Mucosa of stomach (tissue), 1 donor: Measurements from ENCODE around the gene RCL1.
"Not testable (repeated sequence)": the region's sequence is repeated elsewhere in the genome, so short reads cannot be mapped to it uniquely, and the experiment has no call there.

ENCODE experiments used
- H3K27me3 ChIP-seq: one replicate; pipeline ENCODE4 v1.7.0; 2013; ENCODE audit warnings: mild to moderate bottlenecking, low read length; ENCODE audit not compliant: control insufficient read depth, insufficient read depth
- H3K36me3 ChIP-seq: one replicate; pipeline ENCODE4 v1.7.0; 2013; ENCODE audit warnings: low read length; ENCODE audit not compliant: control insufficient read depth, insufficient read depth
- H3K4me1 ChIP-seq: one replicate; pipeline ENCODE4 v1.7.0; 2013; ENCODE audit warnings: mild to moderate bottlenecking, low read length; ENCODE audit not compliant: control insufficient read depth, insufficient read depth
- H3K4me3 ChIP-seq: one replicate; pipeline ENCODE4 v1.7.0; 2013; ENCODE audit warnings: low read length
- H3K9ac ChIP-seq: one replicate; pipeline ENCODE4 v1.7.0; 2013; ENCODE audit warnings: mild to moderate bottlenecking, low read length, moderate library complexity
- H3K9me3 ChIP-seq: one replicate; pipeline ENCODE4 v1.7.0; 2013; ENCODE audit warnings: mild to moderate bottlenecking, low read length, moderate library complexity; ENCODE audit not compliant: control insufficient read depth
- donor health status: Pancreatic carcinoma.

RCL1 gene, protein sequence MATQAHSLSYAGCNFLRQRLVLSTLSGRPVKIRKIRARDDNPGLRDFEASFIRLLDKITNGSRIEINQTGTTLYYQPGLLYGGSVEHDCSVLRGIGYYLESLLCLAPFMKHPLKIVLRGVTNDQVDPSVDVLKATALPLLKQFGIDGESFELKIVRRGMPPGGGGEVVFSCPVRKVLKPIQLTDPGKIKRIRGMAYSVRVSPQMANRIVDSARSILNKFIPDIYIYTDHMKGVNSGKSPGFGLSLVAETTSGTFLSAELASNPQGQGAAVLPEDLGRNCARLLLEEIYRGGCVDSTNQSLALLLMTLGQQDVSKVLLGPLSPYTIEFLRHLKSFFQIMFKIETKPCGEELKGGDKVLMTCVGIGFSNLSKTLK

DNA sequence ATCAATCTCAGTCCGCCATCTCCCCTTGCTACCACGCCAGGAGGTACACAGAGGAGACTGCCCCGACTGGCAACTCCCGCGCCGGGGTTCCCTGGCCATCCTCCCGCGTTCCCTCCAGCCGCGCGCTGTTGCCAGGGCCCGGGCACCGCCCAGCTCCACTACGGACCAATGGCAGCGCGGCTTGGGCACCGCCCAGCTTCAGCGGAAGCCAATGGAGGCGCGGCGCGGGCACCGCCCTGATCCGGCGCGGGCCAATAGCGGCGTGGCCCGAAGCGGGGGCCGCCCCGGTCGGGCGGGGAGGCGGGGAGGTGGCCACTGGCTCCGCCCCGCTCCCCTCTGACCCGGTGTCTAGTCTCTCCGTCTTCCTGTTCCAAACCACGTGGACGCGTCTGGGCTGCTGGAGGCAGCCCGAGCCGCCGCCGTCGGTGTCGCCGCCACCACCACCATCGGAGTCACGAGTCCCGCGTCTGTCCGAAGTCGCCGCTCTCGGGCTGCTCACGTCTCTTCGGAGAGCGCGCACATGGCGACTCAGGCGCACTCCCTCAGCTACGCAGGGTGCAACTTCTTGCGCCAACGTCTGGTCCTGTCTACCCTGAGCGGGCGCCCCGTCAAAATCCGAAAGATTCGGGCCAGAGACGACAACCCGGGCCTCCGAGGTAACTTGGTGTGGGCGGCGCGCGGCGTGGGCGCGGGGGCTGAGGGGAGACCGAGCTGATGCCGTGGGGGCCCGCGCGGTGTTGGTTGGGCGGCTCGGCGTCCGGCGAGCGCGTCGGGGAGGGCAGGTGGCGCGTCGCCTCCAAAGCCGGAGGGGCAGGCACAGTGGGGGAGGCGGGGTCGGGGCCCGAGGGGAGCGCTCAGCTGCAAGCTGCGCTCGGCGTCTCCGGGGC, at the start of gene RCL1:
Gene RCL1 (plus strand): TSS at position 373 of the 887 bp plus-strand sequence. CDS start 148 bp downstream, at position 521.
- H3K27me3 ChIP-seq, result no peaks in the 10 kb centered on the region
- peaks cover 15% of the 10 kb centered on the region for H3K4me1 ChIP-seq
- no peaks in the 10 kb centered on the region for H3K36me3 ChIP-seq
- H3K4me3 ChIP-seq, result peak within 1 kb of the TSS; percentile 75
- H3K9me3 ChIP-seq, result no peaks in the 10 kb centered on the region
- H3K9ac ChIP-seq, result peak within 1 kb of the TSS; percentile 75

DNA sequence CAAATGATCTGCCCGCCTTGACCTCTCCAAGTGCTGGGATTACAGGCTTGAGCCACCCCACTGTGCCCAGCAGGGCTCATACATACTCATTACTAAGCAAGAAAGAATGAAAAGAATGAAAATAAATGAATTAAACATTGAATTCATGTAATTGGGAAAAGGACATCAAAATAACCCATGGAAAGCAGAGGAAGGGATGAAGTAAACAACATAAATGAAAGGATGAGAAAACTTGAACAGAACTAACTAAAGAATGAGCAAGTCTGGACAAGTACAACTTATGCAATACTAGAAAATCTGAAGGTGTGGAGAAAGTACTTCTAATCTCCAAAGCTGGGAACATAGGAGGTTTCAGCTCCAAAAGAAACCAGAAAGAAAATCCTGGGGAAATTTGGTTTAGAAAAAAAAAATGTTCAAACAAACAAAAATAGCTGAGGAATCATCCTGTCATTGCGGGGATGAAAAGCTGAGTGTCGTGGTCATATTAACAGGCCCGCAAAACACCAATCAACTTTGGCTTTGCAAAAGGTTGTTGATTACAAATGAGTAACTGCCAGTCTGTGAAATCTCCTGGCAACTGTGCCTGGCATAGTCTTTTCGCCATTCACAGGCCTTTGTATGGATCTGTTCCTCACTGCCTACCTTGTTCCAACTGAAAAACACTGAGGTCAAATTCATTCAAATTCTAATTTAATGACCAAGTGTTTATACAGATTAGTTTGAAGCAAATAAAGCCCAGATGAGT, 49.4 kb upstream of the RCL1 start:
- H3K4me1 ChIP-seq, result peaks cover 12% of the 10 kb centered on the region
- no peak overlapping the region for H3K9ac ChIP-seq
- no peaks in the 10 kb centered on the region for H3K27me3 ChIP-seq
- no peak overlapping the region for H3K4me3 ChIP-seq
- H3K36me3 ChIP-seq, result no peaks in the 10 kb centered on the region
- no peaks in the 10 kb centered on the region for H3K9me3 ChIP-seq

DNA sequence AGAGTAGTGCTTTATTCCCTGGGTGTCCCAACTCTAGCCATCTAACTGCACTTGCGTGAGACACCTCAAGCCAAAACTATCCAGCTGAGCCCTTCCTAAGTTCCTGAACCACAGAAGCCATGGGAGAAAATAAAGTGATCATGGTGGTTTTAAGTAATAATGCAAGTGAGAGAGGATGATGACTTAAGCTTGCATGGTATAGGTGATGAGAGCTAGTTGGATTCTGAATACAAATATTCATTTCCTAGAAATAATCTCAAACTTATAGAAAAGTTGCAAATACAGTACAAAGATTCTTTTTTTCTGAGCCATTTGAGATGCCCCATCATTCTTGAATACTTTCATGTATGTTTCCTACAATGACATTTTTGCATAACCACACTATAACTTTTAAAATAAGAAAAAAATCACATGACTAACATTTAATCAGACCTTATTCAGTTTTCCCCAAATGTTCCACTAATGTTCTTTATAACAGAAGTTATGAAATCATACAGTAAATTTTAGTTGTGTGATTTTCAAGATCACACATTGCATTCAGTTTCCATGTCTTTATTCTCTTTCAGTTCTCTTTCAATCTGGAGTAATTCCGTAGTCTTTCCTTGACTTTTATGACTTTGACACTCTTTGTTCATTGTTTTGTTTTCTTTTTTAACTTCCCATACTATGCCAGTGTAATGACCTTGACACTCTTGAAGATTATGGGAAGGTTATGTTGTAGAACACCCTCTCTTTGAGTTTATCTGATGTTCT, 46.3 kb upstream of the RCL1 start:
- no peaks in the 10 kb centered on the region for H3K36me3 ChIP-seq
- H3K4me3 ChIP-seq, result no peak overlapping the region
- no peaks in the 10 kb centered on the region for H3K27me3 ChIP-seq
- peaks cover 6% of the 10 kb centered on the region for H3K4me1 ChIP-seq
- H3K9ac ChIP-seq, result no peak overlapping the region
- no peaks in the 10 kb centered on the region for H3K9me3 ChIP-seq

DNA sequence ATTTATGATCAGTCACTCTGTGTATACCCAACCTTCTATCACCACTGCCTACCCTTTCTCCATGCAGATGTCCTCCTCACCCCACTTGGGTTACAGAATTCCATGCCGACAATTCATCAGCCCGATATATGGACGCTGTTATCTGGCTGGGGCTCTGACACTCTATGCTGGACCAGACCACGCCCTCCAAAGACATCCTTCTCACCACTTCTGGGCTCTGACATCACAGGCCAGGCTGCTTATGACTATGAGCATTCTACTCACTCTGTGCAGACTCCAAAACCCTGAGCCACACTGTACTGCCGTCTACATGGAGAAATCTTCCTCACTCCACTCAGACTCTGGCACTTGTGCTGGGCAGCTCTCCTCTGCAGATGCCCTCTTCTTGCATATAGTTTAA, 44.1 kb upstream of the RCL1 start:
- Histone ChIP-seq H3K27me3 (no peaks in the 10 kb centered on the region), H3K9me3 (no peaks in the 10 kb centered on the region), H3K36me3 (no peaks in the 10 kb centered on the region), H3K9ac (no peak overlapping the region), H3K4me1 (no peaks in the 10 kb centered on the region), H3K4me3 (no peak overlapping the region)

DNA sequence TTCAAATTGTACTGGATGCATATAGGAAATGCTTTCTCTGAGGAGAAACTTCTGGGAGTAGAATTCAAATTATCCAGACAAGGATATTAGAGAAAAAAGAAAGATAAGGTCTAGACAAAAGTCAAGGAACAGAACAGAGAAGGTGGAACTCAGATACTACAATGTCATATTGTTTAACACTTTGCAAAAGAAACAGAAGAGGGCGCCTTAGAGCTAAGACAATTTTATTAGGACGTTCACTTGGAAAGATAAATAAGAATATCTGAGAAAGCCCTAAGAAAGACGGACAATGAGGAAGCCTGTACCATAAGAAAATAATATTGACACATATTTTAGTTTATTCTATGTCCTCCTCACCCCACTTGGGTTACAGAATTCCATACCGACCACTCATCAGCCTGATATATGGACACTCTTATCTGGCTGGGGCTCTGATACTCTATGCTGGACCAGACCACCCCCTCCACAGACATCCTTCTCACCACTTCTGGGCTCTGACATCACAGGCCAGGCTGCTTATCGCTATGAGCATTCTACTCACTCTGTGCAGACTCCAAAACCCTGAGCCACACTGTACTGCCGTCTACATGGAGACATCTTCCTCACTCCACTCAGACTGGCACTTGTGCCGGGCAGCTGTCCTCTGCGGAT, 42.6 kb upstream of the RCL1 start:
- Histone ChIP-seq H3K4me3 (no peak overlapping the region), H3K36me3 (no peaks in the 10 kb centered on the region), H3K9me3 (no peaks in the 10 kb centered on the region), H3K9ac (no peak overlapping the region), H3K4me1 (no peaks in the 10 kb centered on the region), H3K27me3 (no peaks in the 10 kb centered on the region)

DNA sequence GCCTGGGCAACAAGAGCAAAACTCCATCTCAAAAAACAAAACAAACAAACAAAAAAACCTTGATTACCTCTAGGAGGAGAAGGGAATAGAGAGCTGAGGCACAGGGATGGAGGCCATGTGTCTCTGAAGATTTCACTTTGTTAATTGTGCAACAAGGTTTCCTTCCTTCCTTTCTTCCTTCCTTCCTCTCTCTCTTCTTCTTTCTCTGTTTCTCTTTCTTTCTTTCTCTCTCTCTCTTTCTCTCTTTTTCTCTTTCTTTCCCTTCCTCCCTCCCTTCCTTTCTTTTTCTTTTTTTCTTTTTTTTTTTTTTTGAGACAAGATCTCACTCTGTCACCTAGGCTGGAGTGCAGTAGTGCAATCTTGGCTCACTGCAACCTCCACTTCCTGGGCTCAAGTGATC, 38.2 kb upstream of the RCL1 start:
- not testable (repeated sequence) for H3K4me1 ChIP-seq, H3K27me3 ChIP-seq, H3K4me3 ChIP-seq

DNA sequence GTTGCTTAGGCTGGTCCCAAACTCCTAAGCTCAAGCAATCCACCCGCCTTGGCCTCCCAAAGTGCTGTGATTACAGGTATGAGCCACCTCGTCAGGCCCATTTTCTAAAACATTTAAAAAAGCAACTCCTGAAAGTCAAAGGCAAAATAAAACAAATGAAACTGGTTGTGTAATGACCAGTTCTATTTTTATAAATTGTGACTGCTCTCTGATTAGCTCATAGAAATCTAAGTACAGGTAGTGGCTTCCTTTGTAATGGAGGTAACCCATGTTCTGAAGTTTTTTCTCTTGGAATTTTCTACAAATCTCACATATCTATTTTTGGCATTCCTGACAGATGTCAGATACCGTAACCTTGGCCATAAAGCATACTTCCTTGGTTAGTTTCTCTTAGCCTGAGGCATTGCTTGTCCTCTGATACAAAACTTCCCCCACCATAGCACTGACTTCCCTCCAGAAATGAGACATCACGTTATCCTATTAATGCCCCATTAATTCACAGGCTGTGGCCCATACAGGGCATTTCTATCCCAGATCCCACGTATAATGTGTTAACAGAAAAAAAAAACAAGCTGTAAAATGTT, 37.6 kb upstream of the RCL1 start:
- Histone ChIP-seq H3K27me3 (no peaks in the 10 kb centered on the region), H3K4me3 (no peak overlapping the region), H3K9ac (no peak overlapping the region), H3K4me1 (no peaks in the 10 kb centered on the region), H3K36me3 (no peaks in the 10 kb centered on the region), H3K9me3 (no peaks in the 10 kb centered on the region)

More for the DNA sequence above, 38.2 kb upstream of the RCL1 start:
- not testable (repeated sequence) for H3K9ac ChIP-seq, H3K36me3 ChIP-seq, H3K9me3 ChIP-seq

DNA sequence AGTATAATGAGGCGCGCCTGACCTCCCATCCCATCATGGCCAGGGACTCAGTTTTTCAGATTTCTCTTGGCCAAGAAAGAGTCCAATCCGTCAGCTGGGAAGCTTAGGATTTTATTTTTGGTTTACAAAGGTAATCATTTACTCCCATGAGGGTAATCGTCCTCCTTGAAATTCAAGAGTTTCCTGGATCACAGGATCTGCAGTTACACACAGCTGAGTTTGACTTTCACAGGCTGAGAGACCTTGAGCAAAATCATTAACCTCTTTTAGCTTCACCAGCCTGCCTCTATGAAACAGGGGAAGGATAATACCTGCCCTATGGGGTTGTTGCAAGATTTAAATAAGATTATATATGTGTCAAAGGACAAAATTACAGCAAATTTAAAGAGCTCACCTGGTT, 36.3 kb upstream of the RCL1 start:
- Histone ChIP-seq H3K4me1 (no peaks in the 10 kb centered on the region), H3K36me3 (no peaks in the 10 kb centered on the region), H3K9ac (no peak overlapping the region), H3K4me3 (no peak overlapping the region), H3K27me3 (no peaks in the 10 kb centered on the region), H3K9me3 (no peaks in the 10 kb centered on the region)

DNA sequence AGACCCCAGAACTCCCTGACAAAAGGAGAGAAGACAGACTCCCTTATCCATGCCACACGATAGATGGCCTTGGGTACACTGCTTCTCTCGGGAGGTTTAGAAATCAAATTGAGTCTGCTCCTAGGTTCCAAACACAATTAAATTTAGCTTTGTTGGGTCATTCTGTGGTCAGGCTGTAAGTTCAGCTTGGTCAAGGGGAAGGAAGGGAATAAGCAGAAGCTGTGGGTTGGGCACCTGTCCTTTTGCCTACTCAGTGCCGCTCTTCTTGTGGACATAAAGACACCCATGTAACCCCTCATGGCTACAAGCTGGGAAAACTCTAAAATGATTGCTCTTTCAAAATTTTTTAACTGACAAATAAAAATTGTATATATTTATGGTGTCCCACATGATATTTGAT, 32.6 kb upstream of the RCL1 start:
- Histone ChIP-seq H3K4me1 (peaks cover 6% of the 10 kb centered on the region), H3K4me3 (no peak overlapping the region), H3K36me3 (no peaks in the 10 kb centered on the region)

DNA sequence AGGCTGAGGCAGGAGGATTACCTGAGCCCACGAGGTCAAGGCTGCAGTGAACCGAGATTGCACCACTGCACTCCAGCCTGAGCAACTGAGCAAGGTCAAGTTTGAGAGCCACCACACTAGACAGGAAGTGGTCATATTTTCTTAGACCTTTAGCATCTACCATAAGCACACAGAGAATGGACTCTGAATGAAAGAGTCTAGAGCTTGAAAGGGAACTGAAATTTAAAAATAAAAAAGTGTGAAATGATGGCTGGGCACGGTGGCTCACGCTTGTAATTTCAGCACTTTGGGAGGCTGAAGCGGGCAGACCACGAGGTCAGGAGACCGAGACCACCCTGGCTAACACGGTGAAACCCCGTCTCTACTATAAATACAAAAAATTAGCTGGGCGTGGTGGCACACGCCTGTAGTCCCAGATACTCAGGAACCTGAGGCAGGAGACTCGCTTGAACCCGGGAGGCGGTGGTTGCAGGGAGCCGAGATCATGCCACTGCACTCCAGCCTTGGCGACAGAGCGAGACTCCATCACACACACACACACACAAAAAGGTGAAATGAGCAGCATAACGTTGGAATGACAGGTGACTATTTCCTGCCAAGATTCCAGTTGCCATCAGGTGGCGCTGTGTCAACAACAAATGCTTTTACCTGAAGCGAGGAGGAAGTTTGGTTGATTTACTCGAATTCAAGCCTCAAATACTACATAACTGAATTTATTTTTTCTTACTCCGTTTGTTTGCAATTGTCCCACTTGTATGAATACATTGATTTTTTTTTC, 30.4 kb upstream of the RCL1 start:
- H3K27me3 ChIP-seq, result no peaks in the 10 kb centered on the region
- no peak overlapping the region for H3K4me3 ChIP-seq
- H3K9ac ChIP-seq, result peak overlapping the region; percentile 30
- no peaks in the 10 kb centered on the region for H3K36me3 ChIP-seq
- no peaks in the 10 kb centered on the region for H3K9me3 ChIP-seq
- H3K4me1 ChIP-seq, result peaks cover 6% of the 10 kb centered on the region

More for the DNA sequence above, 32.6 kb upstream of the RCL1 start:
- Histone ChIP-seq H3K9me3 (no peaks in the 10 kb centered on the region), H3K27me3 (no peaks in the 10 kb centered on the region), H3K9ac (no peak overlapping the region)
